PFSK-1 (cell line): ENCODE measurements around the gene PEX11G.

Experiments
- FOXP2 ChIP-seq: optimal IDR thresholded peaks from 2 replicates; pipeline ENCODE3; 2011; ENCODE audit warnings: borderline replicate concordance, control low read depth, inconsistent platforms; ENCODE audit not compliant: insufficient read depth; ENCODE audit errors: extremely low read length, extremely low read depth
- POLR2AphosphoS5 ChIP-seq: IDR thresholded peaks from 2 replicates; pipeline ENCODE4 v1.6.1; 2012; ENCODE audit warnings: low read depth, mild to moderate bottlenecking, control low read depth, low read length, moderate library complexity
- REST ChIP-seq, 2 experiments: IDR thresholded peaks; 2 replicates each; pipeline versions ENCODE4 v1.6.1 to v1.8.0; 2011 to 2012; ENCODE audit warnings: low read depth in 2 of 2, low read length in 2 of 2, control low read depth in 1 of 2, inconsistent platforms in 1 of 2, mild to moderate bottlenecking in 1 of 2, moderate library complexity in 1 of 2; ENCODE audit not compliant: insufficient read depth in 1 of 2
- SIN3A ChIP-seq: IDR thresholded peaks from 2 replicates; pipeline ENCODE4 v1.6.1; 2012; ENCODE audit warnings: mild to moderate bottlenecking, low read length, moderate library complexity, borderline replicate concordance; ENCODE audit not compliant: insufficient read depth
- TAF1 ChIP-seq: IDR thresholded peaks from 2 replicates; pipeline ENCODE4 v1.6.1; 2012; ENCODE audit warnings: low read length, control low read depth, borderline replicate concordance; ENCODE audit not compliant: insufficient read depth

The PEX11G gene

DNA sequence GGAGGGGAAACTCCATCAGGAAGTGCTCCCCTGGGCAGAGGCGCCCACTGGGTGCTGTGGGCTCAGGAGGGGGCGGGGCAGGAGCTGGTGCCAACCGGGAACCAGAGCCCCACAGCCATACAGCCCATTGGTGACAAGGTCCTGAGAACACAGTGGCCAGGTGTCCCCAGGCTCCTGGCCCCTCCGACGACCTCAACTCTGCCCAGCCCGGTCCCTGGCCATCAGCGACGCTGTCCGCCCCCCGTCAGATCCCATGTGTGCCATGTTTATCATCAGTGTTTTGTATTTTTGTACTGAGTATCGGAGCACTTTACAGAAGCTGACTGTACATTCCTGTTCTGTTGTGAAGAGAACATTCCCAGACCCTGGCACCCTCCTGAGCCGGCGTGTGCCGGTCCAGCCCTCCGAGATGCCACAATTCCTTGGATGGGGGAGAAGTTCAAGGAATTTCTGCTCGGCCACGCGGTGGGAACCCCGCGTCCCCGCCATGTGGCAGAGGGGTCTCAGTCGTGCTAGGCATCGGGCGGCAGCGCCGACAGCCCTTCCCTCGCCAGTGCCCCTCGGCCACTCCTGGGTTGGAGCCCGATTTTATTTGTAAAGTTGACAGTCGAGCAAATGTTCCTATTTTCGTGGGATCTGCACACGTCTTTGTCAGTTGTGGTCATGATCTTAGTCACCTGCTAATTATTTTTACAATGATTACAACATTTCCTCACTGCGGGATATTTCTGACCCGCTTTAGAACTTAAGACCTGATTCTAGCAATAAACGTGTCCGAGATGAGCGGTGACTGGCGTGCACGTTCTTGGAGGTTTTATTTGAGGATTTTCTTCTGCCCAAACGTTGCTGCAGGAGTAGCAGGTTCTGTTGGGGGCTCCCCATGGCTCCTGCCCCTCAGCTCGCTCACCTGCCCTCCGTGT, 16.9 kb downstream of the PEX11G start:
- no peak for TF ChIP-seq FOXP2
- no peak for TF ChIP-seq TAF1
- TF ChIP-seq SIN3A, result no peak
- TF ChIP-seq POLR2AphosphoS5, result no peak
- no peak for TF ChIP-seq REST (IDR thresholded peaks at IDR 0.05; ENCODE audit: insufficient read depth in 1 of 2, low read depth in 2 of 2, low read length in 2 of 2)

- TF ChIP-seq POLR2AphosphoS5 (no peak), REST (IDR thresholded peaks at IDR 0.05; ENCODE audit: insufficient read depth in 1 of 2, low read depth in 2 of 2, low read length in 2 of 2) (no peak), TAF1 (no peak), FOXP2 (no peak), SIN3A (no peak)
Observed at GRCh38 chr19:7470540-7471305, 18.1 kb downstream of the PEX11G start.

DNA sequence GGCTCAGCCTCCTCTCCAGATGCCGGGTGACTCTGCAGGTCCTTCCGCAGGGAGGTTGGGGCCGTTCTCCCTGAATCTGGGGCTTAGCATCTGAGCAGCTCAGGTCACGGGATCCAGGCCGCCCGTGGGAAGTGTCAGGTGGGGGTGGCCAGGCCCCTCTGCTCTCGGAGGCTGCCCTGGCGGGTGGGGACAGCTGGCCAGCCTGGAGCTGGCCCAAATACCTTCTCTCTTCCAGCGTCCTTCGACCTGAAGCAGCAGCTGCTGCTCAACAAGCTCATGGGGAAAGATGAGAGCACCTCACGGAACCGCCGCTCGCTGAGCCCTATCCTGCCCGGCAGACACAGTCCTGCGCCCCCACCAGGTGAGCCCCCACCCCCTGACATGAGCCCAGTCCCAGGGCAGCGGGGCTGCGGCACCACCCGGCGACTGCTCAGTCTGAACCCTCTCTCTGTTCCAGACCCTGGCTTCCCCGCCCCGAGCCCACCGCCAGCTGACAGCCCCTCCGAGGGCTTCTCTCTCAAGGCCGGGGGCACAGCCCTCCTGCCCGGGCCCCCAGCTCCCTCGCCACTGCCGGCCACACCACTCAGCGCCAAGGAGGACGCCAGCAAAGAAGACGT, 19.1 kb downstream of the PEX11G start:
- TF ChIP-seq REST (IDR thresholded peaks at IDR 0.05; ENCODE audit: insufficient read depth in 1 of 2, low read depth in 2 of 2, low read length in 2 of 2), result no peak
- no peak for TF ChIP-seq SIN3A
- no peak for TF ChIP-seq FOXP2
- TF ChIP-seq POLR2AphosphoS5, result no peak
- TF ChIP-seq TAF1, result no peak

DNA sequence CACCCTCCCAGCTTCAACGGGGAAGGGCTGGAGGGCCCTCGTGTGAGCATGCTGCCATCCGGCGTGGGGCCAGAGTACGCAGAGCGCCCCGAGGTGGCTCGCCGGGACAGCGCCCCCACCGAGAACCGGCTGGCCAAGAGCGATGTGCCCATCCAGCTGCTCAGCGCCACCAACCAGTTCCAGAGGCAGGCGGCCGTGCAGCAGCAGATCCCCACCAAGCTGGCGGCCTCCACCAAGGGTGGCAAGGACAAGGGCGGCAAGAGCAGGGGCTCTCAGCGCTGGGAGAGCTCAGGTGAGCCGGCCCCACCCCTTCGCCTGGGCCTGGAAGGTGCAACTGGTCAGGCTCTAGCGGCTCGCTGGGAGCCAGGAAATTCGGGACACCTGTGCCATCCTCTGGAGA, 20.0 kb downstream of the PEX11G start:
- TF ChIP-seq TAF1 (no peak), REST (IDR thresholded peaks at IDR 0.05; ENCODE audit: insufficient read depth in 1 of 2, low read depth in 2 of 2, low read length in 2 of 2) (no peak)
